ENCODE results near the gene PPIP5K1. TPM values are rescaled to one million over a fixed set of nuclear protein-coding genes. Genes with fewer than 3 reads are reported as not detected.

PPIP5K1 gene
- polyA plus RNA-seq, 1 donor from 2014 or later: 12.9 TPM

GRCh38 chr15:43492673-43493601 is 97.1 kb downstream of the PPIP5K1 start, which contains the start of gene TP53BP1:
TSS of gene TP53BP1 (minus strand) at chr15:43493156. CDS start at chr15:43493043, 113 bp downstream.
- Mint-ChIP-seq H3K27me3 (no peaks in the 10 kb centered on the region), H3K9me3 (no peaks in the 10 kb centered on the region), H3K4me3 (peak within 1 kb of the TSS; percentile 81 to 99 (median 97)), H3K4me1 (peaks cover 13 to 26% (median 15%) of the 10 kb centered on the region in 3 donors), H3K36me3 (no peaks in the 10 kb centered on the region), H3K27ac (peak within 1 kb of the TSS; percentile 70 to 99 (median 96))

DNA sequence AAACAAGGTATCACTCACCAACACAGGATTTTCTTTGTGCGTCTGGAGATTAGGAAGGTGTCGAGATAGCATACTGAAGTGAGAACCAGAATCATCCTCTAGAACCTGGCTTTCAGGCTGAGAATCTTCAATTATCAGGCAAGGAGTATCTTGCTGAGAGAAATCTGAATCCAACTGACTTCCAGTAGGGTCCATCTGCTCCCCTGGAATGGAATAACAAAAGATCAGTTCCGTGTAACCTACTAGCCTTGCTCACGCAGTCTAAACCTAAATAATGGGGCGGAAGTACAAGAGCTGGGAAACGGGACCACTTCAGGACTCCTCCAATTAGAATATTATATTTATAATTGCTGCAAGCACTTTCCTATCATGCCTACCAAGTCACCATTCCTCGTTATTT is 97.7 kb downstream of the PPIP5K1 start:
- Mint-ChIP-seq H3K9me3 (no peaks in the 10 kb centered on the region), H3K36me3 (peaks cover 1% of the 10 kb centered on the region), H3K4me1 (peaks cover 13 to 26% (median 15%) of the 10 kb centered on the region in 3 donors), H3K27ac (peak overlapping the region; percentile 36 to 96 (median 54)), H3K4me3 (peak overlapping the region; percentile 81 to 99 (median 97)), H3K27me3 (no peaks in the 10 kb centered on the region)

DNA sequence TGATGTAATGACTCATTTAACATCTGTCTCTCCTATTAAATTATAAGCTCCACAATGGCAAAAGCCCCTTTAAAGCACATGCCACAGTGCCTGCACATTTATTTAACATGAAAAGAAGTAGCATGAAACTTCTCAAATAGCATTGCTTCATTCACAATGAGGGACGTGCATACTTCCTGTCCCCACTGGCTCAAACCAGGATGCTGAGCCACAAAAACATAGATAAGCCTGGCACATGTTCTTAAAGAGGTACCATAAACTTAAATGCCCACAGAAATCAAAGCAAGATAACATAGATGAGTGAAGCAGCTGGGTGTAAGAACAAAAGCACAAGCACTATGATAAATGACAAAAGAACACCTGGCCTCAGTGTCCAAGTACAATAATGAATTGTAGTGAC is 100.8 kb downstream of the PPIP5K1 start:
- peaks cover 1% of the 10 kb centered on the region for H3K36me3 Mint-ChIP-seq
- H3K9me3 Mint-ChIP-seq: no peaks in the 10 kb centered on the region
- H3K4me1 Mint-ChIP-seq: peaks cover 13 to 29% (median 17%) of the 10 kb centered on the region in 3 donors
- peak overlapping the region in 1 of 4 donors; percentile 52 for H3K4me3 Mint-ChIP-seq
- no peaks in the 10 kb centered on the region for H3K27me3 Mint-ChIP-seq
- H3K27ac Mint-ChIP-seq: no peak overlapping the region

DNA sequence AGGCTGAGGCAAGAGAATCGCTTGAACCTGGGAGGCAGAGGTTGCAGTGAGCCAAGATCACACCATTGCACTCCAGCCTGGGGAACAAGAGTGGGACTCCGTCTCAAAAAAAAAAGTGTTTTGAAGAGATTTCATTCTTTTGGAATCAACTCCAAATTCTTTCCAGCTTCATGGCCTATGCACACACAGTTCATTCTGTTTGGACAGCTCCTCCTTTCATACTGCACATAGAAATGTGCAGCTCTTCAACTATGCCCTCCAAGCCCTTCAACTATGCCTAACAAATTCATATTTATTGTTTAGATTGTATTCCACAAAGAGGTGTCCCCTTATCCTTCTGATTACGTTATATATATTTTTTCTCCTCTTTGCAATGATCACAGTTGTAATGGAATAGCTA is 101.2 kb downstream of the PPIP5K1 start:
- peak overlapping the region in 1 of 4 donors; percentile 52 for H3K4me3 Mint-ChIP-seq
- no peaks in the 10 kb centered on the region for H3K9me3 Mint-ChIP-seq
- H3K36me3 Mint-ChIP-seq: peaks cover 1% of the 10 kb centered on the region
- H3K27me3 Mint-ChIP-seq: no peaks in the 10 kb centered on the region
- H3K4me1 Mint-ChIP-seq: peaks cover 13 to 33% (median 18%) of the 10 kb centered on the region in 3 donors
- H3K27ac Mint-ChIP-seq: no peak overlapping the region

DNA sequence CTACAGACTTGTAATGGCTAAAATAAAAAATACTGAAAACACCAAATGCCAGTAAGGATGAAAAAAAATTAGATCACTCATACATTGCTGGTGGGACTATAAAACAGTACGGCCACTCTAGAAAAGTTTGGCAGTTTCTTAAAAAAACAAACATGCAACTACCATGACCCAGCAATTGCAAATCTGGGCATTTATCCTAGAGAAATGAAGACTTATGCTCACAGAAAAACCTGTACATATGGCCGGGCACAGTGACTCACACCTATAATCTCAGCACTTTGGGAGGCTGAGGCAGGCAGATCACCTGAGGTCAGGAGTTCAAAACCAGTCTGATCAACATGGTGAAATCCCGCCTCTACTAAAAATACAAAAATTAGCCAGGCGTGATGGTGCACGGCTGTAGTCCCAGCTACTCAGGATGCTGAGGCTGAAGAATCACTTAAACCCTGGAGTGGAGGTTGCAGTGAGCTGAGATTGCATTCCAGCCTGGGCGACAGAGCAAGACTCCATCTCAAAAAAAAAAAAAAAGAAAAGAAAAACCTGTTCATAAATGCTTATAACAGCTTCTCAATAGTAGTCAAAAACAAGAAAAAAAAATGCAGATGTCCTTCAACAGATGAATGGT is 102.6 kb downstream of the PPIP5K1 start:
- Mint-ChIP-seq H3K36me3 (peaks cover 1% of the 10 kb centered on the region), H3K27ac (no peak overlapping the region), H3K27me3 (no peaks in the 10 kb centered on the region), H3K4me1 (peaks cover 12 to 25% (median 18%) of the 10 kb centered on the region in 3 donors), H3K4me3 (peak overlapping the region in 1 of 4 donors; percentile 19), H3K9me3 (no peaks in the 10 kb centered on the region)

DNA sequence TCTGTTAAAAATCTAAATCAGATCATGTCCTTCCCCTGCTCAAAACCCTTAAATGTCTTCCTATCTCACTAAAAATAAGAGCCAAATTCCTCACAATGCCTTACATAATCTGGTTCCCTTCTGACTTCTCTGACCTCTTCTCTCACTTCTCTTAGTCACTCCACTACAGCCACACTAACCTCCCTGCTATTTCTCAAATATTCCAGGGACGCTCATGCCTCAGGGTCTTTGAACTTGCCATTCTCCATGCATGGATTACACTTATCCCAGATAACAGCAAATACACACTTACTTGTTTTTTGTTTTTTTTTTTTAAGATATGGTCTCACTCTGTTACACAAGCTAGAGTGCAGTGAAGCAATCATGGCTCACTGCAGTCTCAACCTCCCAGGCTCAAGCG is 105.6 kb downstream of the PPIP5K1 start:
- no peak overlapping the region for H3K27ac Mint-ChIP-seq
- H3K4me3 Mint-ChIP-seq: no peak overlapping the region
- H3K4me1 Mint-ChIP-seq: peaks cover 6 to 15% (median 9%) of the 10 kb centered on the region in 3 donors
- H3K36me3 Mint-ChIP-seq: peaks cover 5% of the 10 kb centered on the region
- H3K9me3 Mint-ChIP-seq: no peaks in the 10 kb centered on the region
- H3K27me3 Mint-ChIP-seq: no peaks in the 10 kb centered on the region

Other genes starting within 250 kb of the PPIP5K1 start
- gene ZSCAN29, start 219.2 kb downstream of the PPIP5K1 start, polyA plus RNA-seq: 8.2 TPM
- gene TUBGCP4, start 219.1 kb downstream of the PPIP5K1 start, polyA plus RNA-seq: 19.8 TPM
- gene TP53BP1, start 97.1 kb downstream of the PPIP5K1 start, polyA plus RNA-seq: 10.7 TPM
- gene MAP1A, start 72.6 kb downstream of the PPIP5K1 start, polyA plus RNA-seq: not detected
- gene CKMT1B, start 3.8 kb upstream of the PPIP5K1 start, polyA plus RNA-seq: not detected
- not detected for gene STRC, start 28.6 kb upstream of the PPIP5K1 start, polyA plus RNA-seq
- gene CATSPER2, start 58.6 kb upstream of the PPIP5K1 start, polyA plus RNA-seq: 3.2 TPM
- not detected for gene CKMT1A, start 103.7 kb upstream of the PPIP5K1 start, polyA plus RNA-seq
- 248 TPM for gene PDIA3, start 156.2 kb upstream of the PPIP5K1 start, polyA plus RNA-seq
- gene ELL3, start 186.8 kb upstream of the PPIP5K1 start, polyA plus RNA-seq: 9.3 TPM
- 1,765 TPM for gene SERF2, start 202.1 kb upstream of the PPIP5K1 start, polyA plus RNA-seq
- 1.1 TPM for gene SERINC4, start 210.0 kb upstream of the PPIP5K1 start, polyA plus RNA-seq
- gene HYPK, start 210.4 kb upstream of the PPIP5K1 start, polyA plus RNA-seq: 7.8 TPM
- 10.9 TPM for gene MFAP1, start 234.5 kb upstream of the PPIP5K1 start, polyA plus RNA-seq
- gene WDR76, start 236.8 kb upstream of the PPIP5K1 start, polyA plus RNA-seq: 6.8 TPM

All from IgD-negative memory B cell (primary cell).